GM13976 (cell line): ENCODE measurements around the gene THG1L.
A peak's percentile ranks its signal among the peaks of the same experiment; 100 is the strongest.

Source experiments
- DNase-seq: peaks from one replicate; pipeline ENCODE4 v3.0.0; 2012; ENCODE audit warnings: low spot score
- in situ Hi-C: fragments of 300-500 bp; cut with MboI; formaldehyde crosslinking; loops from one replicate; pipeline ENCODE4 v1.12.0; 2022; ENCODE audit warnings: low sequenced_read_pairs, mixed read lengths, inconsistent platforms; ENCODE audit not compliant: unreplicated experiment
- TF ChIP-seq, protein P1 (sequence below): IDR thresholded peaks from 2 replicates; pipeline ENCODE4 v1.5.1; 2012; ENCODE audit warnings: borderline replicate concordance, mild to moderate bottlenecking; ENCODE audit not compliant: insufficient read depth; ENCODE audit errors: extremely low read depth, missing control alignments, control extremely low read depth

The THG1L gene

DNA sequence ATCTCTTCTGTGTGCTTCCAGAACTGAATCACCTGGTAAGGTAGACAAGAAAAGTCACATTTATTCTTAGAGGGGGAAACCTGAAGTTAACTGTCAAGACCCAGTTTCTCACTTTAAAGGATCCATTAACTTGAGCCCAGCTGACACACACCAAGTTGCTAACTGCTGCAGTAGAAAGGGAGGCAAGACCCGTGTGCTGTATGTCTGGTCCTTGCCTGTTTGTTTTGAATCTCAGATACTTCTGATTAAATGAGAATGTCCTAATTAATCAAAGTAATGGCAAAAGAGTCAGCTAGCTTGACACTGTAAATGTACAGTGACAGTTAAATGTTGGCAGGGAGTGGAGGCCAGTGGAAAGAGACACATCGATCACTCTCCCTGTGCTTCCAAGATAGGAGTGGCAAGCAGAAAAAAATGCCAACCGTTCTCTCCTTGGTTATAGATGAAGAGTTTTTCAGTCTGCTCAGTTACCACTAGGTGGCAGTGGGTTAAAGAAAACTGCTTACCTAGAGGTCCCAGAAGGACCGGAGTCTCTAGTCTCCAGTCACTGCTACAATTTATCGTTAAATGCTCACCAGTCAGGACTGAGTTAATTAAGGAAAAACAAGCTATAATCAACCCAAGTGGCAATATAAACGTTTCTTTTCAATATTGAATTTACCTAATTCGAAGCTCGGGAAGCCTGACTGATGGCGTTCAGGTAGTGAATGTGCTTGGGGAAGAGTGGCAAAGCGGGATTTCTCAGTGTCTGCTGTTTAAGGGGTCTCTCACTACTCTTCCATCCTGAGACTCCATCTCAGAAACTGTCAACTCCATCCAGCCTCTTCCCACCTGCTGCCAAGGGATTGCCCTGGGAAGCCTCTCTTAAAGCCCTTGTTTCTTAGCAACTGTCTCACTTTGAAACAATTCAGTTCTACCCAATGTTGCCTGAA, 30.7 kb downstream of the THG1L start:
- TF ChIP-seq, protein P1, sequence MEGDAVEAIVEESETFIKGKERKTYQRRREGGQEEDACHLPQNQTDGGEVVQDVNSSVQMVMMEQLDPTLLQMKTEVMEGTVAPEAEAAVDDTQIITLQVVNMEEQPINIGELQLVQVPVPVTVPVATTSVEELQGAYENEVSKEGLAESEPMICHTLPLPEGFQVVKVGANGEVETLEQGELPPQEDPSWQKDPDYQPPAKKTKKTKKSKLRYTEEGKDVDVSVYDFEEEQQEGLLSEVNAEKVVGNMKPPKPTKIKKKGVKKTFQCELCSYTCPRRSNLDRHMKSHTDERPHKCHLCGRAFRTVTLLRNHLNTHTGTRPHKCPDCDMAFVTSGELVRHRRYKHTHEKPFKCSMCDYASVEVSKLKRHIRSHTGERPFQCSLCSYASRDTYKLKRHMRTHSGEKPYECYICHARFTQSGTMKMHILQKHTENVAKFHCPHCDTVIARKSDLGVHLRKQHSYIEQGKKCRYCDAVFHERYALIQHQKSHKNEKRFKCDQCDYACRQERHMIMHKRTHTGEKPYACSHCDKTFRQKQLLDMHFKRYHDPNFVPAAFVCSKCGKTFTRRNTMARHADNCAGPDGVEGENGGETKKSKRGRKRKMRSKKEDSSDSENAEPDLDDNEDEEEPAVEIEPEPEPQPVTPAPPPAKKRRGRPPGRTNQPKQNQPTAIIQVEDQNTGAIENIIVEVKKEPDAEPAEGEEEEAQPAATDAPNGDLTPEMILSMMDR, result peak; percentile 69
- in situ Hi-C loops, result no loop called here
- peak; percentile 73 for DNase-seq

DNA sequence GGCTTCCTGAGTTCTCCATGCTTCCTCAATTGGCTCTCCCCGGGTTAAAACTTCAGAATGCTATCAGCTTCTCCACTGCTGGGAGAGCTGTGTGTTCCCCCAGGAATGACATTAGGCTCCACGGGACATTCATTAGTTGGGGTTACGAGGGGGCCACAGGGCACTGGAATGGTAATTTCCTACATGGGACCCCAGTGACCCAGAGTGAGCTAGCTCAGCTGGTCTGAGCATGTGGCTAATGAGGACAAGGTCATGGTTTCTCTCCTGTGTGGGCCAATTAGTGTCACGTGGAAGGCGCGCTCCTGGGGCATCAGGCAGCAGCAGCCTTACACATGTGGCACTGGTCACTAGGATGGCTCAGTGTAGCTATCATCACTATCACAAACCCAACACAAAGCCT, 33.3 kb downstream of the THG1L start:
- in situ Hi-C loops, result no loop called here
- no peak for DNase-seq
- TF ChIP-seq, protein P1, result no peak

DNA sequence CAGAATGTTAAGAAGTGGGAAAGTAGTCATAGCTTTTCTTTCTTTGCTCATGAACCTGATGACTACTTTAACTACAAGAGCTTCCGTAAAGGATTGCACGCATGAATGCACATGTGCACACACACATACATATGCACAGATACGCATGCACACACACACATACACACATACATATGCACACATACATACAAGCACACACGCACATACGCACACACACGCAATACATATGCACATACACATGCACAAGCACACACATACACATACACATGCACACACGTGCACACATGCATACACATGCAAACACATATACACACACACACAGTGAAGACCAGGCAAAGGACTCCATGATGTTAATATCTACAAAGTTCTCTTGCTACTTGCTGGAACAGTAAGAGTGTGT, 35.2 kb downstream of the THG1L start:
- in situ Hi-C loops, result no loop called here
- TF ChIP-seq, protein P1, result no peak
- no peak for DNase-seq

DNA sequence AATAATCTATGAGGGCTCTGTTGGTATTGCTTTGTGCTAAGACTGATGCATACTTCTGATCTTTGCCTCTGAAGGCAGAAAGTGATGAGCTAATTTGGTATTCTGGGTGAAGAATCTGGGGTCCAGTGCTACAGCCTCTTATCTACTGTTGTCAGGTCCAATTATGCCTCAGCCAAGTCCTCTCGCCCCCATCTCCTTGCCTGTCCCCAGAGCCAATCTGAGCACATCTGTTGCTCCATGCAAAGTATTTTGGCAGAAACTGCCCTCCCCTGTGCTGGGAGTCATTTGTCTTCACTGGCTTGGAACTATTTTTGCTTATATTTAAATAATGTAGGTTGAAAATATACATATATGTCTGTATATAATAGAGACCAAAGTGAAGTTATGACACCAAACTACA, 35.7 kb downstream of the THG1L start:
- DNase-seq, result no peak
- in situ Hi-C loops, result no loop called here
- TF ChIP-seq, protein P1, result no peak

DNA sequence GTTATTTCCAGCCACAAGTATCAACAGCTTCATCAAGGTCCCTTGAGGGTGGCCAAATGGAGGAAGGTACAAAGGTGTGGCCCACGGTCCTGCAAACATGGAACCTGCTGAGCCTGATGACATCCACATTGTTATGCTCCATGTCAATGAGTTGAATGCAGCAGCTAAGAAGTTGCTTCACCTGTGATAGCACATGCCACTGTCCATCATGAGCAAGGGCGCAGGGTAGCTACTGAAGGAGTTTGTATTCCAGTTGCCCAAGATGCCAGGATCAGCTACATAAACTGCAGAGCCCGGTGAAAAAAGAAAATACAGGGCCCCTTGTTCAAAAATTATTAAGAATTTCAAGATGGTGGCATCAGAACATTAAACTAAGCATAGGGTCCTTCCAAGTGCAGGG, 36.5 kb downstream of the THG1L start:
- in situ Hi-C loops, result no loop called here
- no peak for DNase-seq

DNA sequence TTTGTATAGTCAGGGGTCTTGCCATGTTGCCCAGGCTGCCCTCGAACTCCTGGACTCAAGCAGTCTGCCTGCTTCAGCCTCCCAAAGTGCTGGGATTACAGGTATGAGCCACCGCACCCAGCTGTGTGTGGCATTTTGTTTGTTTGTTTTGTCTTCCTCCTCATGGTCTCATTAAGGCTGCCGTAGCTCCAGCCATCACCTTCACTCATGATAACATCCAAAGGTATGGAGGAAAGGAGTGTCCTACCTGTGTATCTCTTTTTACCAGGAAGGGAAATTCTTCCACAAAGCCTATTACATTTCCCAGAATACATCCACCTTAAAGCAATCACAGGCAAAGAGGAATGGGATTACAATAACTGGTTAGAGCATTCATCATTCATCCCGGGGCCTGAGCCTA, 39.4 kb downstream of the THG1L start:
- TF ChIP-seq, protein P1, result no peak
- DNase-seq, result no peak
- in situ Hi-C loops, result no loop called here

More for the DNA sequence above, 36.5 kb downstream of the THG1L start:
- TF ChIP-seq, protein P1, result no peak
